Stimulated activated CD4-positive, alpha-beta T cell treated with anti-CD3 and anti-CD28 coated beads, Interleukin-1b, Interleukin-23, amount 100 ng/mL, for 24 hours (primary cell): Measurements from ENCODE around the gene CPLANE2.

ENCODE experiments used
- DNase-seq, 4 experiments: peaks; one replicate each; pipeline ENCODE4 v3.0.0-alpha.2; 2020; ENCODE audit warnings: low read depth in 4 of 4, low spot score in 1 of 4

Gene CPLANE2

GRCh38 chr1:16191916-16192546, 45.0 kb downstream of the CPLANE2 start:
- no peak for DNase-seq

- no peak for DNase-seq
Observed at GRCh38 chr1:16191309-16191708, 45.7 kb downstream of the CPLANE2 start.

GRCh38 chr1:16189921-16190621, 46.9 kb downstream of the CPLANE2 start:
- no peak for DNase-seq

- no peak for DNase-seq
Observed at GRCh38 chr1:16189003-16189402, 48.0 kb downstream of the CPLANE2 start.

GRCh38 chr1:16187748-16188401, 49.1 kb downstream of the CPLANE2 start:
- peak; percentile 49 to 64 (median 60) for DNase-seq

- no peak for DNase-seq
Observed at GRCh38 chr1:16186655-16187235, 50.2 kb downstream of the CPLANE2 start.

GRCh38 chr1:16184557-16185303, 52.3 kb downstream of the CPLANE2 start:
- no peak for DNase-seq

- DNase-seq, result no peak
Observed at GRCh38 chr1:16183765-16184556, 53.0 kb downstream of the CPLANE2 start.

GRCh38 chr1:16183179-16183578, 53.8 kb downstream of the CPLANE2 start:
- DNase-seq, result no peak

GRCh38 chr1:16181887-16182719, 54.9 kb downstream of the CPLANE2 start:
- DNase-seq, result no peak
